Neural progenitor cell (in vitro differentiated cells): ENCODE data around the gene DTNA.

Experiments used
- EZH2 ChIP-seq: fragments of 200-600 bp; sonication (generic); IDR thresholded peaks from 2 replicates; pipeline ENCODE4 v1.6.1; 2017; ENCODE audit warnings: antibody characterized with exemption, mild to moderate bottlenecking, moderate library complexity
- EZH2phosphoT487 ChIP-seq: fragments of 200-600 bp; sonication (generic); IDR thresholded peaks from 2 replicates; pipeline ENCODE4 v1.6.1; 2017; ENCODE audit warnings: antibody characterized with exemption
- TF ChIP-seq, protein P1 (sequence below): fragments of 200-600 bp; sonication (generic); IDR thresholded peaks from 2 replicates; pipeline ENCODE4 v1.5.1; 2017; ENCODE audit warnings: antibody characterized with exemption, mild to moderate bottlenecking

DNA sequence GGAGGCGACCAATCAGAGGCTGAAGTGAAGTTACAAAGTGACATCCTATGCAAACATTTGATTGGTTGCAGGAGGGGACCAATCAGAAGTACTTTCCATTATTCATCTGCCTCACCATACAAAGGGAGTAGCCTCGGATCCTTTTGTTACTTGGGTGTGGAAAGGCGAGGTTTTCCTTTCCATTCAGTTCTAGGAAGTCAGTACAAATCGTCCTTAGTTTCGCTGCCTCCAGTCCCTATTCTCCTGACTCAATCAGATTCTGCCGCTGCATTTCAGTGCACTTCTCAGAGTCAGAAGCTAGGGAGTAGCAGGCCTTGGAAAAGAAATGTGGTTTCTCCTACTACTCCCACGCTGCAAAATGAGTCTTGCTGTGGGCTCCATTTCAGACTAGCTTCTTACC is 149.4 kb downstream of the DTNA start:
- TF ChIP-seq EZH2phosphoT487, result no peak
- no peak for TF ChIP-seq EZH2
- TF ChIP-seq, protein P1, sequence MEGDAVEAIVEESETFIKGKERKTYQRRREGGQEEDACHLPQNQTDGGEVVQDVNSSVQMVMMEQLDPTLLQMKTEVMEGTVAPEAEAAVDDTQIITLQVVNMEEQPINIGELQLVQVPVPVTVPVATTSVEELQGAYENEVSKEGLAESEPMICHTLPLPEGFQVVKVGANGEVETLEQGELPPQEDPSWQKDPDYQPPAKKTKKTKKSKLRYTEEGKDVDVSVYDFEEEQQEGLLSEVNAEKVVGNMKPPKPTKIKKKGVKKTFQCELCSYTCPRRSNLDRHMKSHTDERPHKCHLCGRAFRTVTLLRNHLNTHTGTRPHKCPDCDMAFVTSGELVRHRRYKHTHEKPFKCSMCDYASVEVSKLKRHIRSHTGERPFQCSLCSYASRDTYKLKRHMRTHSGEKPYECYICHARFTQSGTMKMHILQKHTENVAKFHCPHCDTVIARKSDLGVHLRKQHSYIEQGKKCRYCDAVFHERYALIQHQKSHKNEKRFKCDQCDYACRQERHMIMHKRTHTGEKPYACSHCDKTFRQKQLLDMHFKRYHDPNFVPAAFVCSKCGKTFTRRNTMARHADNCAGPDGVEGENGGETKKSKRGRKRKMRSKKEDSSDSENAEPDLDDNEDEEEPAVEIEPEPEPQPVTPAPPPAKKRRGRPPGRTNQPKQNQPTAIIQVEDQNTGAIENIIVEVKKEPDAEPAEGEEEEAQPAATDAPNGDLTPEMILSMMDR, result no peak
